HG02763 (cell line): Measurements from ENCODE around the gene BID.

ENCODE experiments used
- ATAC-seq: cut with Tn5 transposase; IDR thresholded peaks from one replicate; pipeline ENCODE4 v1.9.1; 2021; ENCODE audit warnings: mild to moderate bottlenecking, moderate library complexity; ENCODE audit not compliant: unreplicated experiment

The BID gene

GRCh38 chr22:17803609-17804270, 29.5 kb upstream of the BID start:
- no peak for ATAC-seq

GRCh38 chr22:17802822-17803221, 28.6 kb upstream of the BID start:
- ATAC-seq, result no peak

- ATAC-seq, result no peak
These were observed 28.1 kb upstream of the BID start for GRCh38 chr22:17802411-17802810.

- peak; percentile 49 for ATAC-seq
These were observed 23.7 kb upstream of the BID start for GRCh38 chr22:17797721-17798559.

GRCh38 chr22:17796695-17797094, 22.4 kb upstream of the BID start:
- no peak for ATAC-seq

GRCh38 chr22:17795661-17796548, 21.6 kb upstream of the BID start:
- no peak for ATAC-seq

GRCh38 chr22:17794726-17795542, 20.7 kb upstream of the BID start:
- ATAC-seq, result no peak

- ATAC-seq, result no peak
These were observed 18.7 kb upstream of the BID start for GRCh38 chr22:17792854-17793434.

- ATAC-seq, result no peak
These were observed 18.0 kb upstream of the BID start for GRCh38 chr22:17792299-17792698.

- ATAC-seq, result no peak
These were observed 16.9 kb upstream of the BID start for GRCh38 chr22:17791196-17791595.

- no peak for ATAC-seq
These were observed 15.3 kb upstream of the BID start for GRCh38 chr22:17789379-17790200.

GRCh38 chr22:17788528-17789378, 14.5 kb upstream of the BID start:
- no peak for ATAC-seq

GRCh38 chr22:17787716-17788330, 13.6 kb upstream of the BID start:
- no peak for ATAC-seq

- no peak for ATAC-seq
These were observed 13.0 kb upstream of the BID start for GRCh38 chr22:17787241-17787640.

- ATAC-seq, result no peak
These were observed 12.3 kb upstream of the BID start for GRCh38 chr22:17786435-17787161.

- ATAC-seq, result no peak
These were observed 11.2 kb upstream of the BID start for GRCh38 chr22:17785185-17786184.
